GM12878 (cell line): ENCODE measurements around the gene NEU3.

ENCODE experiments used
- PML ChIP-seq: IDR thresholded peaks from 2 replicates; pipeline ENCODE4 v1.6.1; 2012; ENCODE audit warnings: low read length, inconsistent platforms
- TAF1 ChIP-seq: IDR thresholded peaks from 2 replicates; pipeline ENCODE4 v1.6.1; 2011; ENCODE audit warnings: mild to moderate bottlenecking, low read depth, low read length, borderline replicate concordance

GRCh38 chr11:74948546-74948897, 40.2 kb upstream of the NEU3 start:
- no peak for TF ChIP-seq PML
- TF ChIP-seq TAF1, result no peak
